K562 (cell line): ENCODE data around the gene SF3B1. TPM values are rescaled to one million over a fixed set of nuclear protein-coding genes. Genes with fewer than 3 reads are reported as not detected.

ENCODE experiments used
- ATAC-seq: fragments of 200-7000 bp; cut with Tn5 transposase; 3 replicates; pipeline ENCODE4 v1.9.1; 2020; ENCODE audit warnings: moderate library complexity
- BruUV-seq: library from RNA; stranded (reverse); fragments of 400-500 nt; replicated peaks from 2 replicates; lab custom pipeline; 2021; lab: Mats Ljungman, UMichigan
- CTCF ChIA-PET: fragments of 300-600 bp; formaldehyde crosslinking; extraction: SDS; loops from one replicate; lab custom pipeline; 2021; ENCODE audit warnings: low intra/inter-chr PET ratio; lab: Yijun Ruan, JAX
- POLR2A ChIA-PET: fragments of 300-600, 350-650 bp; sonication (Branson Sonifier 250); formaldehyde crosslinking; extraction: SDS; loops from one replicate; lab custom pipeline; 2021; ENCODE audit warnings: antibody characterized with exemption, inconsistent platforms; lab: Yijun Ruan, JAX
- DNase-seq, 4 experiments: peaks; one replicate each; pipeline versions ENCODE4 v3.0.0 to v3.0.0-alpha.2; 2011 to 2018; ENCODE audit warnings: low spot score in 3 of 4, mixed read lengths in 3 of 4; ENCODE audit errors: extremely low read depth in 1 of 4
- FAIRE-seq: peaks from 2 replicates; lab custom pipeline; 2011; peaks lifted over from hg19 to GRCh38; lab: Jason Lieb, UNC
- H2AFZ ChIP-seq: 2 replicates; pipeline ENCODE4 v1.6.0; 2011; ENCODE audit warnings: low read depth, low read length, control low read depth, inconsistent platforms
- H3K27ac ChIP-seq: fragments of 200-600 bp; 3 replicates; pipeline ENCODE4 v1.8.0; 2011; ENCODE audit warnings: low read depth, mild to moderate bottlenecking, control low read depth, inconsistent platforms, low read length, moderate library complexity, mixed read lengths; ENCODE audit errors: extremely low read depth
- H3K27me3 ChIP-seq, 2 experiments: fragments of 300-600 bp in 1 of 2; 2 replicates in 1 of 2; 3 replicates in 1 of 2; pipeline versions ENCODE4 v1.6.0 to v1.8.0; 2011; ENCODE audit warnings: inconsistent platforms in 2 of 2, low read length in 2 of 2, mild to moderate bottlenecking in 1 of 2, mixed read lengths in 1 of 2, moderate library complexity in 1 of 2; ENCODE audit not compliant: control insufficient read depth in 2 of 2, insufficient read depth in 2 of 2
- H3K36me3 ChIP-seq: fragments of 300-600 bp; 3 replicates; pipeline ENCODE4 v1.8.0; 2011; ENCODE audit warnings: mild to moderate bottlenecking, low read length, inconsistent platforms; ENCODE audit not compliant: control insufficient read depth, insufficient read depth
- H3K4me1 ChIP-seq, 2 experiments: fragments of 200-600 bp in 1 of 2; replicated peaks in 1 of 2; 2 replicates in 1 of 2; 3 replicates in 1 of 2; pipeline versions ENCODE4 v1.5.1 to v1.8.0; 2011; ENCODE audit warnings: inconsistent platforms in 2 of 2, low read length in 2 of 2, mild to moderate bottlenecking in 1 of 2, mixed read lengths in 1 of 2, moderate library complexity in 1 of 2; ENCODE audit not compliant: control insufficient read depth in 2 of 2, insufficient read depth in 2 of 2
- H3K4me2 ChIP-seq: 2 replicates; pipeline ENCODE4 v1.6.1; 2011; ENCODE audit warnings: low read length, control low read depth, inconsistent platforms, mixed read lengths; ENCODE audit not compliant: insufficient read depth
- H3K4me3 ChIP-seq: fragments of 200-600 bp; sonication (generic), shearing (Covaris generic); 2 replicates; pipeline ENCODE4 v1.5.1; 2016; ENCODE audit warnings: control low read depth, inconsistent platforms
- H3K79me2 ChIP-seq: fragments of 200-600 bp; 3 replicates; pipeline ENCODE4 v1.8.0; 2011; ENCODE audit warnings: low read length, inconsistent platforms; ENCODE audit not compliant: control insufficient read depth, insufficient read depth
- H3K9ac ChIP-seq, 2 experiments: 2 replicates each; pipeline versions ENCODE4 v1.6.0 to v1.6.1; 2011; ENCODE audit warnings: low read depth in 2 of 2, low read length in 2 of 2, control low read depth in 1 of 2, inconsistent platforms in 1 of 2, mild to moderate bottlenecking in 1 of 2, mixed read lengths in 1 of 2; ENCODE audit not compliant: insufficient read depth in 1 of 2
- H3K9me1 ChIP-seq: one replicate; pipeline ENCODE4 v1.6.0; 2011; ENCODE audit warnings: inconsistent platforms, mild to moderate bottlenecking, low read length, moderate library complexity; ENCODE audit not compliant: control insufficient read depth, insufficient read depth
- H3K9me3 ChIP-seq: replicated peaks from 2 replicates; pipeline ENCODE4 v1.5.1; 2011; ENCODE audit warnings: low read depth, low read length, inconsistent platforms; ENCODE audit not compliant: control insufficient read depth, insufficient read depth
- H4K20me1 ChIP-seq: replicated peaks from 2 replicates; pipeline ENCODE4 v1.6.1; 2011; ENCODE audit warnings: low read length, inconsistent platforms, mixed read lengths; ENCODE audit not compliant: control insufficient read depth, insufficient read depth
- C11orf30 ChIP-seq: fragments of 450-650 bp; IDR thresholded peaks from 2 replicates; pipeline ENCODE4 v1.6.1; 2016; ENCODE audit warnings: low read depth, mild to moderate bottlenecking
- CGGBP1 ChIP-seq: fragments of 250-450 bp; sonication (Bioruptor Pico); IDR thresholded peaks from 2 replicates; pipeline ENCODE4 v1.9.0; 2021; ENCODE audit warnings: mild to moderate bottlenecking
- E2F3 ChIP-seq: fragments of 250-450 bp; sonication (Bioruptor Pico); IDR thresholded peaks from 2 replicates; pipeline ENCODE4 v1.4.0; 2020; ENCODE audit warnings: mild to moderate bottlenecking
- HES1 ChIP-seq: fragments of 450-650 bp; IDR thresholded peaks from 2 replicates; pipeline ENCODE4 v1.6.1; 2016; ENCODE audit warnings: low read depth, mild to moderate bottlenecking, moderate library complexity
- LARP7 ChIP-seq: fragments of 450-650 bp; IDR thresholded peaks from 2 replicates; pipeline ENCODE4 v1.6.1; 2016
- MAFK ChIP-seq: IDR thresholded peaks from 2 replicates; pipeline ENCODE4 v1.6.1; 2011; ENCODE audit warnings: low read length, improper control_type of control experiment
- MIER1 ChIP-seq: fragments of 450-650 bp; IDR thresholded peaks from 2 replicates; pipeline ENCODE4 v1.6.1; 2016; ENCODE audit warnings: antibody characterized with exemption, mild to moderate bottlenecking, low read depth
- NEUROD1 ChIP-seq: fragments of 150-350 bp; IDR thresholded peaks from 2 replicates; pipeline ENCODE4 v1.6.1; 2014; ENCODE audit warnings: borderline replicate concordance, low read length, low read depth; ENCODE audit not compliant: partially characterized antibody
- POLR2AphosphoS5 ChIP-seq: IDR thresholded peaks from 2 replicates; pipeline ENCODE4 v1.6.1; 2011; ENCODE audit warnings: mild to moderate bottlenecking, low read depth, low read length, moderate library complexity; ENCODE audit not compliant: control insufficient read depth, insufficient read depth
- PRMT5 ChIP-seq: sonication (generic); formaldehyde crosslinking; IDR thresholded peaks from 2 replicates; pipeline ENCODE4 v1.5.0; 2020; ENCODE audit warnings: missing genetic modification reagents
- PRPF4 ChIP-seq: fragments of 200-400 bp; formaldehyde crosslinking; IDR thresholded peaks from one replicate; pipeline ENCODE4 v1.6.1; 2017; ENCODE audit warnings: low read length, low read depth, mild to moderate bottlenecking; ENCODE audit not compliant: insufficient read depth, poor library complexity, severe bottlenecking
- PYGO2 ChIP-seq: fragments of 450-650 bp; IDR thresholded peaks from 2 replicates; pipeline ENCODE4 v1.6.1; 2016; ENCODE audit warnings: mild to moderate bottlenecking, missing genetic modification characterization, moderate library complexity, missing compliant biosample characterization
- RBM25 ChIP-seq: fragments of 200-400 bp; formaldehyde crosslinking; IDR thresholded peaks from 2 replicates; pipeline ENCODE4 v1.6.1; 2018; ENCODE audit warnings: low read length, low read depth, moderate library complexity; ENCODE audit not compliant: severe bottlenecking
- RBM39 ChIP-seq: fragments of 200-400 bp; formaldehyde crosslinking; optimal IDR thresholded peaks from 2 replicates; pipeline ENCODE3; 2018; ENCODE audit warnings: low read depth, low read length
- SETDB1 ChIP-seq: IDR thresholded peaks from one replicate; pipeline ENCODE4 v1.6.1; 2012; ENCODE audit warnings: low read length, control low read depth, inconsistent platforms
- TCF3 ChIP-seq: sonication (generic); formaldehyde crosslinking; IDR thresholded peaks from 2 replicates; pipeline ENCODE4 v1.4.0; 2020; ENCODE audit warnings: mild to moderate bottlenecking, missing genetic modification reagents
- ZC3H4 ChIP-seq: sonication (generic); formaldehyde crosslinking; IDR thresholded peaks from 2 replicates; pipeline ENCODE4 v1.9.0; 2021; ENCODE audit warnings: missing genetic modification reagents, borderline replicate concordance
- ZFX ChIP-seq: sonication (generic); formaldehyde crosslinking; IDR thresholded peaks from 2 replicates; pipeline ENCODE4 v1.8.0; 2022; ENCODE audit warnings: mild to moderate bottlenecking, missing genetic modification reagents, moderate library complexity
- ZNF133 ChIP-seq: fragments of 250-450 bp; sonication (Bioruptor Pico); IDR thresholded peaks from 2 replicates; pipeline ENCODE4 v1.4.0; 2020; ENCODE audit warnings: mild to moderate bottlenecking
- ZNF165 ChIP-seq: fragments of 250-450 bp; sonication (Bioruptor Pico); IDR thresholded peaks from 2 replicates; pipeline ENCODE4 v1.4.0; 2020; ENCODE audit warnings: borderline replicate concordance
- ZNF3 ChIP-seq: fragments of 250-450 bp; sonication (Bioruptor Pico); IDR thresholded peaks from 2 replicates; pipeline ENCODE4 v1.5.0; 2021; ENCODE audit warnings: mild to moderate bottlenecking, moderate library complexity
- ZNF384 ChIP-seq: IDR thresholded peaks from 2 replicates; pipeline ENCODE4 v1.6.1; 2012; ENCODE audit warnings: low read depth, low read length, improper control_type of control experiment
- ZNF431 ChIP-seq: sonication (generic); formaldehyde crosslinking; IDR thresholded peaks from 2 replicates; pipeline ENCODE4 v1.8.0; 2022; ENCODE audit warnings: mild to moderate bottlenecking, missing genetic modification reagents
- ZNF584 ChIP-seq: fragments of 200-800 bp; sonication (Bioruptor generic); IDR thresholded peaks from 2 replicates; pipeline ENCODE4 v1.6.1; 2016; ENCODE audit warnings: low read depth, mild to moderate bottlenecking, missing genetic modification characterization, missing compliant biosample characterization
- ZNF668 ChIP-seq: fragments of 250-450 bp; sonication (Bioruptor Pico); IDR thresholded peaks from 2 replicates; pipeline ENCODE4 v1.8.0; 2022; ENCODE audit warnings: mild to moderate bottlenecking, inconsistent platforms
- ZNF696 ChIP-seq: fragments of 250-450 bp; sonication (Bioruptor Pico); conservative IDR thresholded peaks from 2 replicates; pipeline ENCODE4 v1.4.0; 2020; ENCODE audit warnings: mild to moderate bottlenecking, moderate library complexity
- WGBS: fragments of 100-300 bp; shearing (Covaris generic); methylation state at CpG from one replicate; pipeline ENCODE4 v1.1.6; 2016; ENCODE audit warnings: low coverage, mixed read lengths; ENCODE audit not compliant: insufficient coverage; ENCODE audit errors: missing lambda C conversion rate; 5-methylcytosine and 5-hydroxymethylcytosine counted together
- in situ Hi-C: fragments of 300-500 bp; cut with MboI; formaldehyde crosslinking; loops from 4 replicates; pipeline ENCODE4 v1.15.0; 2018; ENCODE audit warnings: inconsistent platforms, mixed read lengths
- intact Hi-C: fragments of 100-400 bp; cut with micrococcal nuclease; formaldehyde crosslinking; loops from 2 replicates; pipeline ENCODE4 v1.14.2; 2022
- polyA plus RNA-seq, 8 experiments: library from polyadenylated mRNA; depleted of rRNA in 4 of 8; stranded (reverse) in 5 of 8; unstranded in 3 of 8; fragments of >200 nt; fragmentation: Nextera tagmentation in 2 of 8; fragmentation: Illumina TruSeq in 1 of 8; extraction: Ambion mirVana in 2 of 8; extraction: Trizol in 1 of 8; gene quantifications; 2 replicates each; pipeline versions ENCODE4 v1.2.1 to v1.2.3, GENCODE V29; 2011 to 2014; ENCODE audit warnings: inconsistent platforms in 1 of 8, missing spikeins in 1 of 8
- total RNA-seq, 7 experiments: library from RNA; depleted of rRNA in 6 of 7; stranded (reverse); fragments of >200 nt in 6 of 7; fragmentation: Illumina TruSeq in 2 of 7; extraction: Trizol in 2 of 7; gene quantifications; 2 replicates each; pipeline versions ENCODE4 v1.2.1 to v1.2.3, GENCODE V29; 2011 to 2021; ENCODE audit warnings: low replicate concordance in 1 of 7

SF3B1 gene
- total and polyA plus RNA-seq, 9 of the 15 experiments (the other 6 are each of a cell fraction or from before 2014, with no cell fraction given), result 96.2 to 377 (median 177) TPM

DNA sequence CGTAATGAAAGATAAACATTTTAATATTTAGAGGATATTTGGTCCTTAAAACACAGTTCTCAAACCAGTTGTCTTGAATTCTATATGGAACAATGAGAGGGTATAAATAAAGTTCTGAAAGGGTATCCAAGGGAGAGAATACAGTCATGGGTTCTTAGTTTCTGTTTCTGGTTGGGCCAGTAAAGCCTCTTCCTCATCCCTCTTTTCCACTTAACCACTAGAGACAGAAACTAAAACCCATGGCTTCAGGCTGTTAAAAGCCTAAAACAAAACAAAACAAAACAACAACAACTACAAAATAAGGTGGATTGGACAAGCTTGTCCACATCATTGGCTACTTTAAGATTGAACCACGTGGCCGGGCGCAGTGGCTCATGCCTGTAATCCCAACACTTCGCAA, 37.3 kb upstream of the SF3B1 start:
- H3K36me3 ChIP-seq, result peaks cover 51% of the 10 kb centered on the region; the same call in 2 of the 3 replicates

DNA sequence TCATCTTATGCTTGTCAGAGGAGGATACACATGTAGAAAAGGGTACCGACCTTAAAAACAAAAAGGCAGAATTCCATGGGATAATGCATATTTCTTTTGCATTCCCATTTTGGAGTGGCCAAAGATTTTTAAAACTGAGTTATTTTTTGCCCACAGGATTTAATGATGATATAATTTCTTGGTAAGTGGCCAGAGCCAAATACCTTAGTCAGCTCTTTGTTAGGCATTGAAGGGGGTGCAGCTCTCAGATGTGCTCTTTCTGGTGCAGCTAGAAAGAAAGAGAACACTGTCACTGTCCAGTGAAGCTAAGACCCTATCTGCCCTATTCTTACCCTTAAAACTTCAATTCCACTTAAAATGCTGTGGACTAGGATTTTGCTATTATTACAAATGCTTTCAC, 29.3 kb upstream of the SF3B1 start:
- H3K27me3 ChIP-seq, result no peaks in the 10 kb centered on the region
- no peaks in the 10 kb centered on the region for H3K9me3 ChIP-seq
- no peak overlapping the region for H3K27ac ChIP-seq
- peaks cover 14% of the 10 kb centered on the region for H3K79me2 ChIP-seq
- ChIA-PET POLR2A (interaction anchor here (0.6 to 0.8 kb wide), 4 partner anchors 8 to 36 kb away, joined by 3 to 6 read pairs (median 4); partner anchors contain the start of gene HSPD1), CTCF (no interaction called here)
- no peak for ATAC-seq
- WGBS, result 89% methylated on average over 1 of the region's 1 CpG
- BruUV-seq, result no TSS peak
- in situ Hi-C loops (no loop called here), intact Hi-C loops (no loop called here)
- H2AFZ ChIP-seq, result no peak overlapping the region
- H3K4me1 ChIP-seq, result no peaks in the 10 kb centered on the region; a peak in 3 of 5 replicates
- FAIRE-seq, result no peak
- H4K20me1 ChIP-seq, result no peaks in the 10 kb centered on the region
- no peaks in the 10 kb centered on the region for H3K9me1 ChIP-seq
- H3K36me3 ChIP-seq, result peaks cover 50% of the 10 kb centered on the region
- H3K4me2 ChIP-seq, result no peak overlapping the region
- DNase-seq, result no peak
- H3K9ac ChIP-seq, result no peak overlapping the region
- no peak overlapping the region for H3K4me3 ChIP-seq
- TF ChIP-seq MAFK, result peak; percentile 64
- no peak for TF ChIP-seq HES1
- no peak for TF ChIP-seq E2F3 (CRISPR knock-in tag)
- TF ChIP-seq CGGBP1 (CRISPR knock-in tag), result no peak
- no peak for TF ChIP-seq PRPF4
- no peak for TF ChIP-seq PRMT5 (CRISPR knock-in tag)
- no peak for TF ChIP-seq ZFX
- TF ChIP-seq RBM39, result no peak
- TF ChIP-seq C11orf30, result peak; percentile 62
- TF ChIP-seq ZNF165 (CRISPR knock-in tag), result no peak
- no peak for TF ChIP-seq TCF3 (CRISPR knock-in tag)
- TF ChIP-seq PYGO2 (tag), result no peak
- no peak for TF ChIP-seq ZNF584 (CRISPR knock-in tag)

More for the DNA sequence above, 37.3 kb upstream of the SF3B1 start:
- Histone ChIP-seq H3K9me1 (no peaks in the 10 kb centered on the region), H3K27ac (no peak overlapping the region), H3K79me2 (no peaks in the 10 kb centered on the region), H2AFZ (no peak overlapping the region), H3K4me1 (peaks cover 0 to 5% of the 10 kb centered on the region in 2 experiments; a peak in 3 of 5 replicates), H3K4me3 (no peak overlapping the region), H3K9me3 (no peaks in the 10 kb centered on the region), H4K20me1 (no peaks in the 10 kb centered on the region), H3K4me2 (no peak overlapping the region), H3K27me3 (no peaks in the 10 kb centered on the region), H3K9ac (no peak overlapping the region)
- DNase-seq (no peak), ATAC-seq (no peak), FAIRE-seq (no peak)
- no TSS peak for BruUV-seq
- WGBS, result 95% methylated on average over 3 of the region's 5 CpGs
- ChIA-PET POLR2A (interaction anchor here (0.6 kb wide), 1 partner anchor 12 kb away, joined by 3 read pairs; no protein-coding TSS in a partner anchor), CTCF (no interaction called here)
- TF ChIP-seq ZNF384 (no peak), NEUROD1 (no peak), ZC3H4 (CRISPR knock-in tag) (no peak), SETDB1 (no peak), ZNF431 (CRISPR knock-in tag) (no peak), ZNF133 (CRISPR knock-in tag) (no peak), RBM25 (no peak), POLR2AphosphoS5 (no peak), MIER1 (no peak), ZNF668 (CRISPR knock-in tag) (no peak), LARP7 (no peak), ZNF3 (CRISPR knock-in tag) (no peak), ZNF696 (CRISPR knock-in tag) (no peak)
- in situ Hi-C loops (no loop called here), intact Hi-C loops (no loop called here)
